GM10248 (cell line): ENCODE measurements around the gene SH3PXD2A.

Experiments used
- CTCF ChIA-PET: fragments of 300-600 bp; sonication (Branson Sonifier 250); formaldehyde crosslinking; extraction: SDS; loops from one replicate; lab custom pipeline; 2021; ENCODE audit warnings: antibody characterized with exemption; lab: Yijun Ruan, JAX
- POLR2A ChIA-PET: fragments of 350-650 bp; sonication (Branson Sonifier 250); formaldehyde crosslinking; extraction: SDS; loops from one replicate; lab custom pipeline; 2020; ENCODE audit warnings: antibody characterized with exemption; lab: Yijun Ruan, JAX
- DNase-seq: peaks from one replicate; pipeline ENCODE4 v3.0.0; 2012; ENCODE audit errors: extremely low spot score
- CTCF ChIP-seq: IDR thresholded peaks from 2 replicates; pipeline ENCODE4 v1.5.1; 2012; ENCODE audit warnings: mild to moderate bottlenecking, low read depth; ENCODE audit errors: extremely low read depth, missing control alignments, control extremely low read depth

Gene SH3PXD2A

GRCh38 chr10:103839519-103839871 is 15.9 kb downstream of the SH3PXD2A start:
- CTCF ChIA-PET: interaction anchor here (1.2 to 1.3 kb wide), 2 partner anchors 19 to 49 kb away, joined by 3 to 4 read pairs; no protein-coding TSS in a partner anchor
- no peak for DNase-seq

GRCh38 chr10:103838862-103839518 is 16.4 kb downstream of the SH3PXD2A start:
- ChIA-PET POLR2A (no interaction called here), CTCF (interaction anchor here (1.2 to 1.3 kb wide), 2 partner anchors 19 to 49 kb away, joined by 3 to 4 read pairs; no protein-coding TSS in a partner anchor)
- no peak for TF ChIP-seq CTCF
- DNase-seq: no peak

More at GRCh38 chr10:103839519-103839871, 15.9 kb downstream of the SH3PXD2A start:
- POLR2A ChIA-PET: no interaction called here
- TF ChIP-seq CTCF: no peak

- DNase-seq: no peak
- TF ChIP-seq CTCF: no peak
- POLR2A ChIA-PET: no interaction called here
- CTCF ChIA-PET: no interaction called here
Observed at GRCh38 chr10:103838070-103838395, 17.3 kb downstream of the SH3PXD2A start.

GRCh38 chr10:103837370-103838069 is 17.9 kb downstream of the SH3PXD2A start:
- ChIA-PET POLR2A (no interaction called here), CTCF (no interaction called here)
- no peak for TF ChIP-seq CTCF
- DNase-seq: no peak

- POLR2A ChIA-PET: no interaction called here
- CTCF ChIA-PET: no interaction called here
- TF ChIP-seq CTCF: no peak
- no peak for DNase-seq
Observed at GRCh38 chr10:103836861-103837260, 18.5 kb downstream of the SH3PXD2A start.

- DNase-seq: no peak
- CTCF ChIA-PET: interaction anchor here (0.7 kb wide), 1 partner anchor 123 kb away, joined by 3 read pairs; no protein-coding TSS in a partner anchor
- no peak for TF ChIP-seq CTCF
- POLR2A ChIA-PET: no interaction called here
Observed at GRCh38 chr10:103836273-103836672, 19.1 kb downstream of the SH3PXD2A start.
